Measurements from ENCODE around the gene DCD. TPM values are rescaled to one million over a fixed set of nuclear protein-coding genes. Genes with fewer than 3 reads are reported as not detected.
"Not testable (repeated sequence)": the region's sequence is repeated elsewhere in the genome, so short reads cannot be mapped to it uniquely, and the experiment has no call there.

DCD gene
- total RNA-seq, 1 donor from 2014 or later, result not detected

GRCh38 chr12:54641089-54641488 lies 7.1 kb downstream of the DCD start:
- no peak overlapping the region for H3K27ac Mint-ChIP-seq
- no peaks in the 10 kb centered on the region for H3K4me1 Mint-ChIP-seq (ENCODE audit: low read depth)
- peaks cover 3% of the 10 kb centered on the region for H3K9me3 Mint-ChIP-seq
- peaks cover 4% of the 10 kb centered on the region for H3K27me3 Mint-ChIP-seq (ENCODE audit: low read depth)
- no peak for DNase-seq (ENCODE audit: low spot score)
- intact Hi-C loops (cut with micrococcal nuclease), result no loop called here
- no peaks in the 10 kb centered on the region for H3K36me3 Mint-ChIP-seq (ENCODE audit: low read depth)
- H3K4me3 Mint-ChIP-seq (ENCODE audit: low read depth), result no peak overlapping the region

- H3K27ac Mint-ChIP-seq; intact Hi-C loops (cut with micrococcal nuclease); H3K36me3 Mint-ChIP-seq (ENCODE audit: low read depth); H3K9me3 Mint-ChIP-seq; H3K27me3 Mint-ChIP-seq (ENCODE audit: low read depth); DNase-seq (ENCODE audit: low spot score); H3K4me1 Mint-ChIP-seq (ENCODE audit: low read depth); H3K4me3 Mint-ChIP-seq (ENCODE audit: low read depth): not testable (repeated sequence)
These were observed 9.1 kb downstream of the DCD start for GRCh38 chr12:54639112-54639511.

GRCh38 chr12:54634795-54635194 lies 13.4 kb downstream of the DCD start, which contains the start of gene LACRT:
Gene LACRT (minus strand): TSS chr12:54634895. CDS start chr12:54634841, 54 bp downstream.
- DNase-seq (ENCODE audit: low spot score), result no peak
- H3K4me1 Mint-ChIP-seq (ENCODE audit: low read depth), result no peaks in the 10 kb centered on the region
- H3K27ac Mint-ChIP-seq, result no peak within 1 kb of the TSS
- H3K4me3 Mint-ChIP-seq (ENCODE audit: low read depth), result no peak within 1 kb of the TSS
- peaks cover 3% of the 10 kb centered on the region for H3K9me3 Mint-ChIP-seq
- intact Hi-C loops (cut with micrococcal nuclease), result no loop called here
- H3K27me3 Mint-ChIP-seq (ENCODE audit: low read depth), result peaks cover 4% of the 10 kb centered on the region
- no peaks in the 10 kb centered on the region for H3K36me3 Mint-ChIP-seq (ENCODE audit: low read depth)

- Mint-ChIP-seq H3K27me3 (ENCODE audit: low read depth) (peaks cover 5% of the 10 kb centered on the region), H3K4me3 (ENCODE audit: low read depth) (no peak overlapping the region), H3K9me3 (peaks cover 9% of the 10 kb centered on the region)
These were observed 16.0 kb downstream of the DCD start for GRCh38 chr12:54631988-54632728.

GRCh38 chr12:54631551-54631950 lies 16.6 kb downstream of the DCD start:
- Mint-ChIP-seq H3K9me3 (peaks cover 16% of the 10 kb centered on the region), H3K27ac (no peak overlapping the region), H3K36me3 (ENCODE audit: low read depth) (no peaks in the 10 kb centered on the region), H3K4me1 (ENCODE audit: low read depth) (no peaks in the 10 kb centered on the region), H3K4me3 (ENCODE audit: low read depth) (no peak overlapping the region), H3K27me3 (ENCODE audit: low read depth) (peaks cover 5% of the 10 kb centered on the region)
- intact Hi-C loops (cut with micrococcal nuclease), result no loop called here
- DNase-seq (ENCODE audit: low spot score), result no peak

More at GRCh38 chr12:54631988-54632728, 16.0 kb downstream of the DCD start:
- H3K4me1 Mint-ChIP-seq (ENCODE audit: low read depth), result no peaks in the 10 kb centered on the region
- no peaks in the 10 kb centered on the region for H3K36me3 Mint-ChIP-seq (ENCODE audit: low read depth)
- no peak for DNase-seq (ENCODE audit: low spot score)
- no peak overlapping the region for H3K27ac Mint-ChIP-seq
- intact Hi-C loops (cut with micrococcal nuclease), result no loop called here

GRCh38 chr12:54629925-54630324 lies 18.2 kb downstream of the DCD start:
- H3K27ac Mint-ChIP-seq, result no peak overlapping the region
- H3K9me3 Mint-ChIP-seq, result peaks cover 18% of the 10 kb centered on the region
- H3K36me3 Mint-ChIP-seq (ENCODE audit: low read depth), result no peaks in the 10 kb centered on the region
- H3K27me3 Mint-ChIP-seq (ENCODE audit: low read depth), result peaks cover 11% of the 10 kb centered on the region
- no peak overlapping the region for H3K4me3 Mint-ChIP-seq (ENCODE audit: low read depth)
- no peak for DNase-seq (ENCODE audit: low spot score)
- intact Hi-C loops (cut with micrococcal nuclease), result no loop called here
- H3K4me1 Mint-ChIP-seq (ENCODE audit: low read depth), result no peaks in the 10 kb centered on the region

- no peak for DNase-seq (ENCODE audit: low spot score)
- intact Hi-C loops (cut with micrococcal nuclease), result no loop called here
- Mint-ChIP-seq H3K27ac (no peak overlapping the region), H3K4me3 (ENCODE audit: low read depth) (no peak overlapping the region), H3K36me3 (ENCODE audit: low read depth) (no peaks in the 10 kb centered on the region), H3K9me3 (peaks cover 18% of the 10 kb centered on the region), H3K27me3 (ENCODE audit: low read depth) (peaks cover 23% of the 10 kb centered on the region), H3K4me1 (ENCODE audit: low read depth) (no peaks in the 10 kb centered on the region)
These were observed 19.8 kb downstream of the DCD start for GRCh38 chr12:54628186-54628846.

GRCh38 chr12:54627304-54627703 lies 20.9 kb downstream of the DCD start:
- H3K27ac Mint-ChIP-seq, result no peak overlapping the region
- H3K9me3 Mint-ChIP-seq, result peaks cover 18% of the 10 kb centered on the region
- H3K27me3 Mint-ChIP-seq (ENCODE audit: low read depth), result peaks cover 29% of the 10 kb centered on the region
- intact Hi-C loops (cut with micrococcal nuclease), result no loop called here
- H3K4me1 Mint-ChIP-seq (ENCODE audit: low read depth), result no peaks in the 10 kb centered on the region
- DNase-seq (ENCODE audit: low spot score), result no peak
- no peak overlapping the region for H3K4me3 Mint-ChIP-seq (ENCODE audit: low read depth)
- H3K36me3 Mint-ChIP-seq (ENCODE audit: low read depth), result no peaks in the 10 kb centered on the region

- intact Hi-C loops (cut with micrococcal nuclease), result no loop called here
- peaks cover 18% of the 10 kb centered on the region for H3K9me3 Mint-ChIP-seq
- H3K4me3 Mint-ChIP-seq (ENCODE audit: low read depth), result no peak overlapping the region
- DNase-seq (ENCODE audit: low spot score), result no peak
- no peak overlapping the region for H3K27ac Mint-ChIP-seq
- H3K4me1 Mint-ChIP-seq (ENCODE audit: low read depth), result no peaks in the 10 kb centered on the region
- H3K27me3 Mint-ChIP-seq (ENCODE audit: low read depth), result peaks cover 36% of the 10 kb centered on the region
- no peaks in the 10 kb centered on the region for H3K36me3 Mint-ChIP-seq (ENCODE audit: low read depth)
These were observed 22.6 kb downstream of the DCD start for GRCh38 chr12:54625598-54625997.

GRCh38 chr12:54624315-54625279 lies 23.6 kb downstream of the DCD start:
- no peaks in the 10 kb centered on the region for H3K36me3 Mint-ChIP-seq (ENCODE audit: low read depth)
- peaks cover 40% of the 10 kb centered on the region for H3K27me3 Mint-ChIP-seq (ENCODE audit: low read depth)
- intact Hi-C loops (cut with micrococcal nuclease), result no loop called here
- no peak overlapping the region for H3K4me3 Mint-ChIP-seq (ENCODE audit: low read depth)
- H3K27ac Mint-ChIP-seq, result no peak overlapping the region
- DNase-seq (ENCODE audit: low spot score), result no peak
- H3K4me1 Mint-ChIP-seq (ENCODE audit: low read depth), result no peaks in the 10 kb centered on the region
- peaks cover 18% of the 10 kb centered on the region for H3K9me3 Mint-ChIP-seq

GRCh38 chr12:54622463-54623183 lies 25.5 kb downstream of the DCD start:
- Mint-ChIP-seq H3K36me3 (ENCODE audit: low read depth) (no peaks in the 10 kb centered on the region), H3K4me3 (ENCODE audit: low read depth) (no peak overlapping the region), H3K4me1 (ENCODE audit: low read depth) (no peaks in the 10 kb centered on the region), H3K27ac (no peak overlapping the region), H3K27me3 (ENCODE audit: low read depth) (peaks cover 54% of the 10 kb centered on the region), H3K9me3 (peaks cover 11% of the 10 kb centered on the region)
- no peak for DNase-seq (ENCODE audit: low spot score)
- intact Hi-C loops (cut with micrococcal nuclease), result no loop called here

Data from activated T-helper 2 cell treated with anti-CD3 and anti-CD28 coated beads, Interferon-gamma antibody, Interleukin-2, Interleukin-4, amounts not matched to agents 10 μg/mL and 5 μg/mL and 100 μg/mL, durations not matched to agents 14 hours and 24 hours and 36 hours (primary cell).